Lung (tissue), 12 donors: ENCODE data around the gene ATN1. TPM values are rescaled to one million over a fixed set of nuclear protein-coding genes. Genes with fewer than 3 reads are reported as not detected.

ENCODE experiments used
- ATAC-seq: fragments of 200-7000 bp; cut with Tn5 transposase; one replicate; pipeline ENCODE4 v1.9.1; 2020; ENCODE audit warnings: moderate number of reproducible peaks; ENCODE audit not compliant: insufficient read depth, low FRiP score
- DNase-seq, 3 donors: peaks; one replicate each; pipeline ENCODE4 v3.0.0-alpha.2; 2013 to 2017
- H3K27ac ChIP-seq, 2 donors: one replicate each; pipeline ENCODE4 v1.5.1; 2013; ENCODE audit warnings: mild to moderate bottlenecking in 2 of 2, moderate library complexity in 2 of 2, control low read depth in 1 of 2, inconsistent platforms in 1 of 2, low read depth in 1 of 2, low read length in 1 of 2
- H3K27me3 ChIP-seq, 3 donors: one replicate each; pipeline ENCODE4 v1.5.1; 2013; ENCODE audit warnings: low read length in 2 of 3; ENCODE audit not compliant: control insufficient read depth in 3 of 3, insufficient read depth in 3 of 3
- H3K36me3 ChIP-seq, 4 donors: one replicate each; pipeline ENCODE4 v1.5.1; 2013; ENCODE audit warnings: low read length in 4 of 4, mild to moderate bottlenecking in 1 of 4, moderate library complexity in 1 of 4; ENCODE audit not compliant: control insufficient read depth in 4 of 4, insufficient read depth in 4 of 4
- H3K4me1 ChIP-seq, 5 donors: one replicate each; pipeline ENCODE4 v1.5.1; 2013; ENCODE audit warnings: low read length in 5 of 5, mild to moderate bottlenecking in 2 of 5, moderate library complexity in 1 of 5; ENCODE audit not compliant: control insufficient read depth in 5 of 5, insufficient read depth in 5 of 5
- H3K4me3 ChIP-seq: one replicate; pipeline ENCODE4 v1.5.1; 2013; ENCODE audit warnings: mild to moderate bottlenecking, control low read depth, moderate library complexity
- H3K9ac ChIP-seq, 2 donors: one replicate each; pipeline ENCODE4 v1.5.1; 2013; ENCODE audit warnings: low read length in 2 of 2, control low read depth in 1 of 2; ENCODE audit not compliant: insufficient read depth in 1 of 2
- H3K9me3 ChIP-seq, 4 donors: one replicate each; pipeline ENCODE4 v1.5.1; 2013; ENCODE audit warnings: low read length in 3 of 4, mild to moderate bottlenecking in 1 of 4, moderate library complexity in 1 of 4; ENCODE audit not compliant: control insufficient read depth in 4 of 4, insufficient read depth in 3 of 4
- WGBS, 2 donors: extraction: QIAGEN DNeasy Blood & Tissue Kit; methylation state at CpG; one replicate each; pipeline ENCODE4 v1.1.7; 2013; 5-methylcytosine and 5-hydroxymethylcytosine counted together
- polyA plus RNA-seq, 2 donors: library from polyadenylated mRNA; stranded (reverse); fragments of 200-250 nt; gene quantifications; one replicate each; pipeline ENCODE4 v1.2.1, GENCODE V29; 2013
- total RNA-seq, 2 donors: library from RNA; depleted of rRNA in 1 of 2; stranded (reverse); fragments of >200 nt in 1 of 2; gene quantifications; one replicate each; pipeline ENCODE4 v1.2.1, GENCODE V29; 2014 to 2021
- TF ChIP-seq, protein P1 (sequence below): IDR thresholded peaks from 2 replicates; pipeline ENCODE4 v1.5.1; 2012; ENCODE audit warnings: mild to moderate bottlenecking; ENCODE audit errors: control extremely low read depth, extremely low read depth
- donor health status: control.
- donor health status: control.
- donor health status: Bipolar disorder and iron deficiency.
- donor health status: healthy.
- donor health status: DM: yes; HTN: yes; CAD: no.

Gene ATN1
- total and polyA plus RNA-seq, 4 donors: 63.5 to 113 (median 79.8) TPM

- DNase-seq (peak; percentile 39 to 69 (median 45)), ATAC-seq (no peak)
- TF ChIP-seq, protein P1, sequence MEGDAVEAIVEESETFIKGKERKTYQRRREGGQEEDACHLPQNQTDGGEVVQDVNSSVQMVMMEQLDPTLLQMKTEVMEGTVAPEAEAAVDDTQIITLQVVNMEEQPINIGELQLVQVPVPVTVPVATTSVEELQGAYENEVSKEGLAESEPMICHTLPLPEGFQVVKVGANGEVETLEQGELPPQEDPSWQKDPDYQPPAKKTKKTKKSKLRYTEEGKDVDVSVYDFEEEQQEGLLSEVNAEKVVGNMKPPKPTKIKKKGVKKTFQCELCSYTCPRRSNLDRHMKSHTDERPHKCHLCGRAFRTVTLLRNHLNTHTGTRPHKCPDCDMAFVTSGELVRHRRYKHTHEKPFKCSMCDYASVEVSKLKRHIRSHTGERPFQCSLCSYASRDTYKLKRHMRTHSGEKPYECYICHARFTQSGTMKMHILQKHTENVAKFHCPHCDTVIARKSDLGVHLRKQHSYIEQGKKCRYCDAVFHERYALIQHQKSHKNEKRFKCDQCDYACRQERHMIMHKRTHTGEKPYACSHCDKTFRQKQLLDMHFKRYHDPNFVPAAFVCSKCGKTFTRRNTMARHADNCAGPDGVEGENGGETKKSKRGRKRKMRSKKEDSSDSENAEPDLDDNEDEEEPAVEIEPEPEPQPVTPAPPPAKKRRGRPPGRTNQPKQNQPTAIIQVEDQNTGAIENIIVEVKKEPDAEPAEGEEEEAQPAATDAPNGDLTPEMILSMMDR: no peak
- Histone ChIP-seq H3K4me3 (no peak overlapping the region), H3K4me1 (peaks cover 12 to 42% (median 16%) of the 10 kb centered on the region in 5 donors), H3K9ac (no peak overlapping the region), H3K27ac (peak overlapping the region; percentile 7 to 58), H3K36me3 (peaks cover 0 to 31% (median 26%) of the 10 kb centered on the region in 4 donors), H3K27me3 (no peaks in the 10 kb centered on the region), H3K9me3 (no peaks in the 10 kb centered on the region)
- 35 to 41% methylated on average over 7 to 8 of the region's 8 CpGs for WGBS, 2 donors
Measured at GRCh38 chr12:6934110-6934509, 6.4 kb downstream of the ATN1 start.

DNA sequence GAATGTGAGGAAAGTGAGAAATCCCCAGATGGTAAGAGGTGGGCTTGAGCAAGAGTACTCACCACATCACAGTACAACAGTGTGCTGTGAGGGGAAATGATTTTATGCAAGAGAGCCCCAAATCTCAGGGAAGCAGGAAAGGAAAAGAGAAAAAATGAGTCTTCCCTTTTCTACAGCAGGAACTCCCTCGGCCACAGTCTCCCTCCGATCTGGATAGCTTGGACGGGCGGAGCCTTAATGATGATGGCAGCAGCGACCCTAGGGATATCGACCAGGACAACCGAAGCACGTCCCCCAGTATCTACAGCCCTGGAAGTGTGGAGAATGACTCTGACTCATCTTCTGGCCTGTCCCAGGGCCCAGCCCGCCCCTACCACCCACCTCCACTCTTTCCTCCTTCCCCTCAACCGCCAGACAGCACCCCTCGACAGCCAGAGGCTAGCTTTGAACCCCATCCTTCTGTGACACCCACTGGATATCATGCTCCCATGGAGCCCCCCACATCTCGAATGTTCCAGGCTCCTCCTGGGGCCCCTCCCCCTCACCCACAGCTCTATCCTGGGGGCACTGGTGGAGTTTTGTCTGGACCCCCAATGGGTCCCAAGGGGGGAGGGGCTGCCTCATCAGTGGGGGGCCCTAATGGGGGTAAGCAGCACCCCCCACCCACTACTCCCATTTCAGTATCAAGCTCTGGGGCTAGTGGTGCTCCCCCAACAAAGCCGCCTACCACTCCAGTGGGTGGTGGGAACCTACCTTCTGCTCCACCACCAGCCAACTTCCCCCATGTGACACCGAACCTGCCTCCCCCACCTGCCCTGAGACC lies 7.8 kb downstream of the ATN1 start:
- TF ChIP-seq, protein P1: no peak
- DNase-seq (no peak), ATAC-seq (no peak)
- H3K4me3 ChIP-seq: no peak overlapping the region
- no peaks in the 10 kb centered on the region for H3K9me3 ChIP-seq
- H3K4me1 ChIP-seq: peaks cover 6 to 29% (median 11%) of the 10 kb centered on the region in 5 donors
- no peaks in the 10 kb centered on the region for H3K27me3 ChIP-seq
- WGBS, 2 donors: 60 to 64% methylated on average over 14 of the region's 14 CpGs
- H3K9ac ChIP-seq: no peak overlapping the region
- H3K27ac ChIP-seq: peak overlapping the region in 1 of 2 donors; percentile 26
- peaks cover 0 to 39% (median 31%) of the 10 kb centered on the region in 4 donors for H3K36me3 ChIP-seq

DNA sequence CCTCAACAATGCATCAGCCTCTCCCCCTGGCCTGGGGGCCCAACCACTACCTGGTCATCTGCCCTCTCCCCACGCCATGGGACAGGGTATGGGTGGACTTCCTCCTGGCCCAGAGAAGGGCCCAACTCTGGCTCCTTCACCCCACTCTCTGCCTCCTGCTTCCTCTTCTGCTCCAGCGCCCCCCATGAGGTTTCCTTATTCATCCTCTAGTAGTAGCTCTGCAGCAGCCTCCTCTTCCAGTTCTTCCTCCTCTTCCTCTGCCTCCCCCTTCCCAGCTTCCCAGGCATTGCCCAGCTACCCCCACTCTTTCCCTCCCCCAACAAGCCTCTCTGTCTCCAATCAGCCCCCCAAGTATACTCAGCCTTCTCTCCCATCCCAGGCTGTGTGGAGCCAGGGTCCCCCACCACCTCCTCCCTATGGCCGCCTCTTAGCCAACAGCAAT lies 8.5 kb downstream of the ATN1 start:
- WGBS, 2 donors: 53 to 81% methylated on average over 3 of the region's 3 CpGs
- peaks cover 0 to 44% (median 34%) of the 10 kb centered on the region in 4 donors for H3K36me3 ChIP-seq
- DNase-seq (no peak), ATAC-seq (no peak)
- H3K27ac ChIP-seq: peak overlapping the region in 1 of 2 donors; percentile 26
- peaks cover 3 to 29% (median 11%) of the 10 kb centered on the region in 5 donors for H3K4me1 ChIP-seq
- no peak overlapping the region for H3K9ac ChIP-seq
- H3K9me3 ChIP-seq: no peaks in the 10 kb centered on the region
- TF ChIP-seq, protein P1: no peak
- H3K4me3 ChIP-seq: no peak overlapping the region
- no peaks in the 10 kb centered on the region for H3K27me3 ChIP-seq
